ENCODE measurements around the gene ZFP91. TPM values are rescaled to one million over a fixed set of nuclear protein-coding genes. Genes with fewer than 3 reads are reported as not detected.

ZFP91 gene
- polyA plus RNA-seq, 1 experiment = 18.3 TPM

GRCh38 chr11:58639103-58639502 is 60.2 kb downstream of the ZFP91 start:
- no peak overlapping the region for H3K4me3 ChIP-seq (ENCODE audit: low read depth, low read length)
- TF ChIP-seq CTCF (IDR thresholded peaks at IDR 0.05; ENCODE audit: insufficient read depth, low read depth, low read length) = no peak
- ChIA-PET POLR2A (no interaction called here), CTCF (interaction anchor here (1.0 to 5.2 kb wide), 5 partner anchors 10 to 497 kb away, joined by 3 to 28 read pairs (median 6); no protein-coding TSS in a partner anchor)
- H3K36me3 ChIP-seq (ENCODE audit: control insufficient read depth, insufficient read depth, low read length) = no peaks in the 10 kb centered on the region
- H3K27me3 ChIP-seq (ENCODE audit: control insufficient read depth, insufficient read depth, low read length) = no peaks in the 10 kb centered on the region; the same call in 1 of the 2 replicates
- no peak for DNase-seq (ENCODE audit: low read depth)

GRCh38 chr11:58639669-58640068 is 60.8 kb downstream of the ZFP91 start:
- ChIA-PET CTCF (interaction anchor here (1.0 to 5.2 kb wide), 5 partner anchors 10 to 496 kb away, joined by 3 to 28 read pairs (median 6); no protein-coding TSS in a partner anchor), POLR2A (no interaction called here)
- Histone ChIP-seq H3K27me3 (ENCODE audit: control insufficient read depth, insufficient read depth, low read length) (no peaks in the 10 kb centered on the region; the same call in 1 of the 2 replicates), H3K36me3 (ENCODE audit: control insufficient read depth, insufficient read depth, low read length) (no peaks in the 10 kb centered on the region), H3K4me3 (ENCODE audit: low read depth, low read length) (no peak overlapping the region)
- TF ChIP-seq CTCF (IDR thresholded peaks at IDR 0.05; ENCODE audit: insufficient read depth, low read depth, low read length) = no peak
- no peak for DNase-seq (ENCODE audit: low read depth)

GRCh38 chr11:58640386-58641023 is 61.6 kb downstream of the ZFP91 start:
- H3K4me3 ChIP-seq (ENCODE audit: low read depth, low read length) = no peak overlapping the region
- no peak for TF ChIP-seq CTCF (IDR thresholded peaks at IDR 0.05; ENCODE audit: insufficient read depth, low read depth, low read length)
- H3K36me3 ChIP-seq (ENCODE audit: control insufficient read depth, insufficient read depth, low read length) = no peaks in the 10 kb centered on the region
- DNase-seq (ENCODE audit: low read depth) = no peak
- no peaks in the 10 kb centered on the region; the same call in 1 of the 2 replicates for H3K27me3 ChIP-seq (ENCODE audit: control insufficient read depth, insufficient read depth, low read length)
- POLR2A ChIA-PET = no interaction called here
- CTCF ChIA-PET = interaction anchor here (1.1 to 5.2 kb wide), 3 partner anchors 11 to 15 kb away, joined by 5 to 28 read pairs (median 6); no protein-coding TSS in a partner anchor

GRCh38 chr11:58641341-58641740 is 62.5 kb downstream of the ZFP91 start:
- ChIA-PET CTCF (interaction anchor here (1.3 to 5.2 kb wide), 2 partner anchors 11 to 12 kb away, joined by 3 to 28 read pairs; no protein-coding TSS in a partner anchor), POLR2A (no interaction called here)
- DNase-seq (ENCODE audit: low read depth) = no peak
- no peak for TF ChIP-seq CTCF (IDR thresholded peaks at IDR 0.05; ENCODE audit: insufficient read depth, low read depth, low read length)
- no peak overlapping the region for H3K4me3 ChIP-seq (ENCODE audit: low read depth, low read length)
- H3K36me3 ChIP-seq (ENCODE audit: control insufficient read depth, insufficient read depth, low read length) = no peaks in the 10 kb centered on the region
- H3K27me3 ChIP-seq (ENCODE audit: control insufficient read depth, insufficient read depth, low read length) = no peaks in the 10 kb centered on the region; the same call in 1 of the 2 replicates

GRCh38 chr11:58641803-58642581 is 63.1 kb downstream of the ZFP91 start:
- no peak overlapping the region for H3K4me3 ChIP-seq (ENCODE audit: low read depth, low read length)
- CTCF ChIA-PET = interaction anchor here (1.0 to 1.5 kb wide), 3 partner anchors 8 to 11 kb away, joined by 3 read pairs; no protein-coding TSS in a partner anchor
- POLR2A ChIA-PET = no interaction called here

More at GRCh38 chr11:58641803-58642581, 63.1 kb downstream of the ZFP91 start:
- Histone ChIP-seq H3K27me3 (ENCODE audit: control insufficient read depth, insufficient read depth, low read length) (no peaks in the 10 kb centered on the region), H3K36me3 (ENCODE audit: control insufficient read depth, insufficient read depth, low read length) (no peaks in the 10 kb centered on the region)
- no peak for DNase-seq (ENCODE audit: low read depth)
- TF ChIP-seq CTCF (IDR thresholded peaks at IDR 0.05; ENCODE audit: insufficient read depth, low read depth, low read length) = no peak
